Mucosa of descending colon (tissue), 3 donors: ENCODE measurements around the gene SKAP2. TPM values are rescaled to one million over a fixed set of nuclear protein-coding genes. Genes with fewer than 3 reads are reported as not detected.

Source experiments
- ATAC-seq: fragments of 200-7000 bp; cut with Tn5 transposase; one replicate; pipeline ENCODE4 v1.9.1; 2020; ENCODE audit warnings: mild to moderate bottlenecking, moderate library complexity
- DNase-seq, 3 donors: peaks; one replicate each; pipeline ENCODE4 v3.0.0-alpha.2; 2020
- H3K36me3 ChIP-seq: fragments of 200-600 bp; one replicate; pipeline ENCODE4 v1.8.0; 2021; ENCODE audit warnings: low read depth, mild to moderate bottlenecking
- H3K4me1 ChIP-seq: fragments of 200-600 bp; one replicate; pipeline ENCODE4 v1.8.0; 2021; ENCODE audit warnings: low read depth, mild to moderate bottlenecking
- H3K4me3 ChIP-seq: fragments of 200-600 bp; one replicate; pipeline ENCODE4 v1.8.0; 2021; ENCODE audit warnings: mild to moderate bottlenecking
- H3K9me3 ChIP-seq: fragments of 200-600 bp; one replicate; pipeline ENCODE4 v1.8.0; 2021; ENCODE audit warnings: mild to moderate bottlenecking
- CTCF ChIP-seq: fragments of 200-600 bp; IDR thresholded peaks from one replicate; pipeline ENCODE4 v1.8.0; 2022; ENCODE audit warnings: antibody characterized with exemption, mild to moderate bottlenecking
- intact Hi-C, 2 donors: fragments of 100-400 bp; cut with DNase I in 1 of 2; cut with micrococcal nuclease in 1 of 2; formaldehyde crosslinking; loops; one replicate each; pipeline versions ENCODE4 v1.11.0 to v1.11.1; 2022; cut with DNase I, micrococcal nuclease
- total RNA-seq, 3 donors: library from RNA; stranded (reverse); fragmentation: NEBNext Ultra II Directional in 2 of 3; extraction: Animal tissue kit (Norgen Biotek cat#: 25700) in 2 of 3; gene quantifications; one replicate each; pipeline versions ENCODE4 v1.2.1 to v1.2.4, GENCODE V29; 2021 to 2023
- donor health status: DM: no; HTN: no; CAD: no; lungs with moderate emphysema.
- donor health status: DM: no; HTN: no; CAD: no.
- donor health status: DM: no; HTN: yes; CAD: no.

Gene SKAP2
- total RNA-seq, 3 donors from 2014 or later: 36.5 to 51.7 (median 40.3) TPM

DNA sequence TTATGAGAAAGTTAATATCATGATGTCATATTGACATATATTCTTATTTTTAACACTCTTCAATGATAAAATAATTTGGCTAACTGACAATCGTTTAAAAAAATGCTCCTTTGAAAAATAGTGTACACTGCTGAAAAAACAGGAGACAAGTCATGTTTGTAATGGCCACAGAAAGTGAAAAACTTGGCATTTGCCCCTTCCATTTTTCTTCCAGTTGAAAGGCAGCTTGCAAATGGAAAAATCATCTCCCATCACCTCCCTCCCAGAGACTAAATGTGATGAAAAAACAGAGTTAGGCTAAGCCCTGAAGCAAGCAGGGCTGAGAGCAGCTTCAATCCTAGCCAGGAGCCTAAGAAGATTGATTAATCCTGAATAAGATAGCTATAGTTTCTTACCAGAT lies 160.4 kb downstream of the SKAP2 start:
- Histone ChIP-seq H3K4me1 (peaks cover 18% of the 10 kb centered on the region), H3K4me3 (no peak overlapping the region), H3K36me3 (no peaks in the 10 kb centered on the region), H3K9me3 (no peaks in the 10 kb centered on the region)
- ATAC-seq (no peak), DNase-seq (no peak)
- TF ChIP-seq CTCF: no peak
- intact Hi-C loops: no loop called here

GRCh38 chr7:26700893-26701292 lies 163.5 kb downstream of the SKAP2 start:
- Histone ChIP-seq H3K4me3 (no peak overlapping the region), H3K36me3 (no peaks in the 10 kb centered on the region), H3K9me3 (no peaks in the 10 kb centered on the region), H3K4me1 (peaks cover 23% of the 10 kb centered on the region)
- ATAC-seq (peak; percentile 66), DNase-seq (no peak)
- TF ChIP-seq CTCF: no peak
- intact Hi-C loops: no loop called here

DNA sequence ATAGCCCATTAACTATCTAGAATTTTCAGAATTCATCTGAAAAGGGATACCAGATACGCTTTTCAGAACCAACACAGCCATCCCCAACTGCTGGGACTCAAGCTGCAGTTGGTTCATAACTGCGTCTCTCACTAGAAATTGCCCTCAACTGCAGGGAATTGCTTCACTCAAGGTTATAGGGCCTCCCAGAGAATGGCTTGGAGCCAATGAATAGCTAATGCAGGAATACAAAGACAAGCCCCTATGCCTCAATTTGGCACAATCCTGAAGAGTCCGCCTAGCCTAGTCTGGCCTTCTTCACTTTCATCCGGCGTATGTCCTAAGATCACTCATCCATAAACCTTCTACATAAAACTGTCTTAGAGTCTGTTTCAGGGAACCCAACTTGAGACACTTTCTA lies 164.0 kb downstream of the SKAP2 start:
- peak; percentile 35 for ATAC-seq
- DNase-seq: no peak
- no peak for TF ChIP-seq CTCF
- Histone ChIP-seq H3K4me3 (no peak overlapping the region), H3K36me3 (no peaks in the 10 kb centered on the region), H3K9me3 (no peaks in the 10 kb centered on the region), H3K4me1 (peaks cover 19% of the 10 kb centered on the region)
- intact Hi-C loops: no loop called here

DNA sequence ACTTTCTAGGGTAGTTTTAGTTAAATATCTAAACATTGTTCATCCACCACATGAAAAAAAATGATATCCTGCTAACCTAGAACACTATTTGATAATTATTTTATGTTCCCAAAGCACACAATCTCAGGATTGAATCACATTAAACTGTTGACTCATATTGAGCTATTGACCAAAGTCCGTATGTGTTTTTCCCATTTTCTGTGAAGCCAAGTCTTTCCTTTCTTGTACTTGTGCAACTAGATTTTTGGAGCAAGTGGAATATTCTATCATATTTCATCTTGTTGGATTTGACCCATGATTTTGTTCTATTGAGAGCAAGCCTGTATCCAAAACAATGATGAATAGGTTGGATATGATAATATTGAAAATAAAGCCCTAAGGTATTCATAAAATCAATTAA lies 164.6 kb downstream of the SKAP2 start:
- Histone ChIP-seq H3K36me3 (no peaks in the 10 kb centered on the region), H3K4me1 (peaks cover 18% of the 10 kb centered on the region), H3K9me3 (no peaks in the 10 kb centered on the region), H3K4me3 (no peak overlapping the region)
- ATAC-seq (peak; percentile 88), DNase-seq (no peak)
- no peak for TF ChIP-seq CTCF
- intact Hi-C loops: no loop called here

DNA sequence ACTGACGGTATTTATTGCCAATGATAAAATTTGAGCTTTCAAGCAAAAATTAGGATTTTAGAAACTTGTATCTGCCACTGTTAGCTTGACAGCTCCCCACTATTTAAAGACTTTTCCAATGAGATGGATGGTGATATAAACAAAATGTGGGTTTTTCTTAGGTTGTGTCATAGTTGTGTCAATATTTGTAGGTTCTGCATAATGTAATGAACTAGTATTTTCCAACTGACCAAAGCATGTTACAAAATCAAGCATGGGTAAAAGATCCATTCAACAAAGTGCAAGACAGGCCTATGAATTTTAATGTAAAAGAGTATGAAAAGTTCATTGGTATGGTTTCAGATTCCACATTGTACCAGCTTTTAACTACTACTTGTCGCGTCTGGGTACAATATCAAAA lies 165.6 kb downstream of the SKAP2 start:
- Histone ChIP-seq H3K4me3 (no peak overlapping the region), H3K9me3 (no peaks in the 10 kb centered on the region), H3K4me1 (peaks cover 18% of the 10 kb centered on the region), H3K36me3 (no peaks in the 10 kb centered on the region)
- DNase-seq: no peak
- intact Hi-C loops: no loop called here
- ATAC-seq: no peak
- TF ChIP-seq CTCF: no peak

DNA sequence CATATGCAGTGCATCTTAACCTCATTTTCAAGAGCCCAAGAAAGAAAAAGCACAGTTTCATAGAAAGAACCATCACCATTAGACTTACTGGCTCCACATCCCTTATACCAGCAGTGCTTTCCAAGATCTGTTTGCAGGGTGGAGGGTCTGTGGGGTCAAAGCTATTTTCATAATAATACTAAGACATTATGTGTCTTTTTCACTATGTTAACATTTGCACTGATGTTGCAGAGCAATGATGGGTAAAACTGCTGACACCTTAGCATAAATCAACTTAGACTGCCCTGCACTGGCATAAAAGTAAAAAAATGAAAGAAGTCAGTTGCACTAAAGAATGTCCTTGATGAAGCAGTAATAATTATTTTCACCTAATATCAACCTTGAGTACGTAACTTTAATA lies 166.2 kb downstream of the SKAP2 start:
- H3K4me1 ChIP-seq: peaks cover 18% of the 10 kb centered on the region
- intact Hi-C loops: no loop called here

More for the DNA sequence above, 166.2 kb downstream of the SKAP2 start:
- TF ChIP-seq CTCF: no peak
- ATAC-seq (no peak), DNase-seq (no peak)
- H3K9me3 ChIP-seq: no peaks in the 10 kb centered on the region
- no peaks in the 10 kb centered on the region for H3K36me3 ChIP-seq
- H3K4me3 ChIP-seq: no peak overlapping the region
